ENCODE measurements around the gene ITGA2. TPM values are rescaled to one million over a fixed set of nuclear protein-coding genes. Genes with fewer than 3 reads are reported as not detected.

The ITGA2 gene
- total and polyA plus RNA-seq, 2 of the 8 experiments (the other 6 are each of a cell fraction or from before 2014, with no cell fraction given), result 1.4 to 7.7 TPM

GRCh38 chr5:52994266-52994665 lies 5.1 kb downstream of the ITGA2 start:
- WGBS, 2 experiments (ENCODE audit: extremely low coverage in 1 of 2, insufficient coverage in 1 of 2, insufficient read length in 1 of 2, insufficient replicate concordance in 2 of 2, low coverage in 1 of 2, low lambda C conversion rate in 2 of 2, missing lambda C conversion rate in 1 of 2), result 100% methylated on average over 1 of the region's 1 CpG; no CpG with 5 or more reads in 1 of the 2 experiments
- no peak overlapping the region for H3K56ac ChIP-seq (replicated peaks; ENCODE audit: insufficient read length, low read depth, low read length)
- no peaks in the 10 kb centered on the region for H3K79me2 ChIP-seq (ENCODE audit: control insufficient read depth in 1 of 2, insufficient read depth in 2 of 2, low read length in 2 of 2)
- H4K8ac ChIP-seq (ENCODE audit: extremely low read depth, insufficient read depth, low read length), result no peak overlapping the region
- no peaks in the 10 kb centered on the region for H3K4me1 ChIP-seq (replicated peaks in 1 of 4; ENCODE audit: control insufficient read depth in 3 of 4, insufficient read depth in 4 of 4, low read length in 3 of 4)
- H3K79me1 ChIP-seq (ENCODE audit: low read depth, low read length), result no peaks in the 10 kb centered on the region
- FAIRE-seq (no peak), DNase-seq (ENCODE audit: low read depth in 1 of 2, low spot score in 2 of 2) (no peak)
- H3K14ac ChIP-seq (ENCODE audit: insufficient read length), result no peak overlapping the region
- H3K36me3 ChIP-seq (ENCODE audit: control insufficient read depth in 2 of 4, insufficient read depth in 4 of 4, low read length in 3 of 4), result no peaks in the 10 kb centered on the region; a peak in 1 of 8 replicates
- H3K4me2 ChIP-seq (ENCODE audit: insufficient read depth in 1 of 2, low read depth in 2 of 2, low read length in 2 of 2), result no peak overlapping the region
- H3K18ac ChIP-seq (ENCODE audit: extremely low read depth, low read length), result no peak overlapping the region
- H2BK15ac ChIP-seq (ENCODE audit: low read length), result no peak overlapping the region
- no peak overlapping the region for H4K91ac ChIP-seq (replicated peaks; ENCODE audit: insufficient read length, low read length)
- no peak overlapping the region for H4K5ac ChIP-seq (ENCODE audit: insufficient read length, low read depth, low read length)
- H3K4ac ChIP-seq (replicated peaks; ENCODE audit: insufficient read length, low read depth, low read length), result no peak overlapping the region
- no peak overlapping the region for H2BK20ac ChIP-seq (ENCODE audit: low read length)
- H2AFZ ChIP-seq (ENCODE audit: low read length), result no peak overlapping the region
- no peaks in the 10 kb centered on the region for H4K20me1 ChIP-seq (replicated peaks in 1 of 2; ENCODE audit: control insufficient read depth in 1 of 2, insufficient read depth in 2 of 2, low read length in 2 of 2)
- ChIA-PET POLR2A (ENCODE audit: partially characterized antibody) (no interaction called here), CTCF (ENCODE audit: partially characterized antibody) (interaction anchor here (0.6 to 1.5 kb wide), 4 partner anchors 13 to 122 kb away, joined by 3 to 4 read pairs (median 3); no protein-coding TSS in a partner anchor)
- no peak overlapping the region for H2BK12ac ChIP-seq (ENCODE audit: low read depth, low read length)
- peaks cover 9% of the 10 kb centered on the region for H3K23me2 ChIP-seq (ENCODE audit: low read depth, low read length)
- H2BK5ac ChIP-seq (ENCODE audit: low read depth, low read length), result no peak overlapping the region
- no peak overlapping the region for H3K23ac ChIP-seq (ENCODE audit: insufficient read length)
- no peak overlapping the region for H3K27ac ChIP-seq (ENCODE audit: low read depth, low read length)
- H2AK5ac ChIP-seq (ENCODE audit: low read depth, low read length), result no peak overlapping the region
- H2BK120ac ChIP-seq (replicated peaks; ENCODE audit: low read depth, low read length), result no peak overlapping the region
- no peak overlapping the region for H3K4me3 ChIP-seq (ENCODE audit: extremely low read depth in 1 of 4, insufficient read depth in 2 of 4, low read depth in 3 of 4, low read length in 4 of 4)
- H3K27me3 ChIP-seq (replicated peaks in 1 of 4; ENCODE audit: control insufficient read depth in 3 of 4, extremely low read depth in 1 of 4, insufficient read depth in 3 of 4, low read length in 3 of 4), result peaks cover 0 to 4% (median under 1%) of the 10 kb centered on the region in 4 experiments; a peak in 2 of 7 replicates
- H3K9me3 ChIP-seq (ENCODE audit: insufficient read depth in 2 of 2, low read depth in 1 of 2, low read length in 1 of 2), result no peaks in the 10 kb centered on the region
- H3K9ac ChIP-seq (replicated peaks in 1 of 4; ENCODE audit: extremely low read depth in 1 of 4, low read depth in 3 of 4, low read length in 3 of 4), result no peak overlapping the region

Measured in H1 (cell line).